Measurements from ENCODE around the gene CCDC60.

CCDC60 gene

GRCh38 chr12:119447618-119448017 lies 113.1 kb downstream of the CCDC60 start:
- no peak for DNase-seq

GRCh38 chr12:119448611-119449131 lies 114.1 kb downstream of the CCDC60 start:
- DNase-seq, result no peak

GRCh38 chr12:119450771-119451170 lies 116.2 kb downstream of the CCDC60 start:
- DNase-seq, result no peak

- no peak for DNase-seq
These were observed 122.3 kb downstream of the CCDC60 start for GRCh38 chr12:119456824-119457223.

GRCh38 chr12:119457271-119457670 lies 122.7 kb downstream of the CCDC60 start:
- DNase-seq, result no peak

- DNase-seq, result no peak
These were observed 125.0 kb downstream of the CCDC60 start for GRCh38 chr12:119459481-119459880.

- DNase-seq, result no peak
These were observed 126.3 kb downstream of the CCDC60 start for GRCh38 chr12:119460876-119461275.

GRCh38 chr12:119461636-119462214 lies 127.2 kb downstream of the CCDC60 start:
- DNase-seq, result no peak

GRCh38 chr12:119463211-119463926 lies 128.8 kb downstream of the CCDC60 start:
- DNase-seq, result no peak

GRCh38 chr12:119468296-119468695 lies 133.8 kb downstream of the CCDC60 start:
- no peak for DNase-seq

- no peak for DNase-seq
These were observed 141.1 kb downstream of the CCDC60 start for GRCh38 chr12:119475650-119476049.

- no peak for DNase-seq
These were observed 142.4 kb downstream of the CCDC60 start for GRCh38 chr12:119476951-119477350.

GRCh38 chr12:119479121-119479561 lies 144.6 kb downstream of the CCDC60 start:
- no peak for DNase-seq

GRCh38 chr12:119480551-119480950 lies 146.0 kb downstream of the CCDC60 start:
- no peak for DNase-seq

GRCh38 chr12:119486599-119487154 lies 152.1 kb downstream of the CCDC60 start:
- DNase-seq, result no peak

- no peak for DNase-seq
These were observed 157.3 kb downstream of the CCDC60 start for GRCh38 chr12:119491814-119492213.

GRCh38 chr12:119500209-119500608 lies 165.7 kb downstream of the CCDC60 start:
- DNase-seq, result peak in 1 of 2 experiments; percentile 2

GRCh38 chr12:119501052-119501451 lies 166.5 kb downstream of the CCDC60 start:
- DNase-seq, result no peak

GRCh38 chr12:119505001-119505400 lies 170.5 kb downstream of the CCDC60 start:
- no peak for DNase-seq

- DNase-seq, result no peak
These were observed 178.4 kb downstream of the CCDC60 start for GRCh38 chr12:119512772-119513497.

- DNase-seq, result no peak
These were observed 193.7 kb downstream of the CCDC60 start for GRCh38 chr12:119528241-119528640.

GRCh38 chr12:119540476-119540875 lies 205.9 kb downstream of the CCDC60 start:
- DNase-seq, result no peak
